HEK293T (cell line): ENCODE data around the gene TLE1.

Source experiments
- CTCF ChIA-PET: fragments of 350-600 bp; formaldehyde crosslinking; extraction: SDS; loops from one replicate; lab custom pipeline; 2021; ENCODE audit warnings: antibody characterized with exemption, inconsistent platforms; lab: Yijun Ruan, JAX
- POLR2A ChIA-PET: fragments of 350-600 bp; formaldehyde crosslinking; extraction: SDS; loops from one replicate; lab custom pipeline; 2020; ENCODE audit warnings: antibody characterized with exemption, inconsistent platforms; lab: Yijun Ruan, JAX
- DNase-seq: peaks from one replicate; pipeline ENCODE4 v3.0.0; 2012; ENCODE audit warnings: mixed read lengths; ENCODE audit errors: extremely low spot score
- ARNT ChIP-seq: fragments of 450-650 bp; IDR thresholded peaks from 2 replicates; pipeline ENCODE4 v1.6.1; 2017; ENCODE audit warnings: mild to moderate bottlenecking
- BHLHE40 ChIP-seq: fragments of 450-650 bp; IDR thresholded peaks from 2 replicates; pipeline ENCODE4 v1.6.1; 2016; ENCODE audit warnings: mild to moderate bottlenecking, moderate library complexity, borderline replicate concordance
- CTBP1 ChIP-seq: fragments of 450-650 bp; IDR thresholded peaks from 2 replicates; pipeline ENCODE4 v1.6.1; 2016; ENCODE audit warnings: borderline replicate concordance
- ELF4 ChIP-seq: fragments of 450-650 bp; IDR thresholded peaks from 2 replicates; pipeline ENCODE4 v1.6.1; 2017; ENCODE audit warnings: antibody characterized with exemption
- FOXA1 ChIP-seq: fragments of 450-650 bp; IDR thresholded peaks from 2 replicates; pipeline ENCODE4 v1.6.1; 2016; ENCODE audit warnings: mild to moderate bottlenecking
- FOXK2 ChIP-seq: fragments of 450-650 bp; IDR thresholded peaks from 2 replicates; pipeline ENCODE4 v1.6.1; 2016; ENCODE audit warnings: mild to moderate bottlenecking
- FOXM1 ChIP-seq: fragments of 450-650 bp; IDR thresholded peaks from 2 replicates; pipeline ENCODE4 v1.6.1; 2017; ENCODE audit warnings: mild to moderate bottlenecking, borderline replicate concordance
- HDGF ChIP-seq: fragments of 450-650 bp; IDR thresholded peaks from 2 replicates; pipeline ENCODE4 v1.6.1; 2017; ENCODE audit warnings: antibody characterized with exemption, borderline replicate concordance
- L3MBTL2 ChIP-seq: fragments of 450-650 bp; conservative IDR thresholded peaks from 2 replicates; pipeline ENCODE4 v1.6.1; 2016; ENCODE audit warnings: mild to moderate bottlenecking
- LEF1 ChIP-seq: fragments of 450-650 bp; IDR thresholded peaks from 2 replicates; pipeline ENCODE4 v1.6.1; 2017; ENCODE audit warnings: mild to moderate bottlenecking, borderline replicate concordance
- NFRKB ChIP-seq: fragments of 450-650 bp; IDR thresholded peaks from 2 replicates; pipeline ENCODE4 v1.6.1; 2016; ENCODE audit warnings: mild to moderate bottlenecking, moderate library complexity
- PKNOX1 ChIP-seq: fragments of 450-650 bp; IDR thresholded peaks from 2 replicates; pipeline ENCODE4 v1.6.1; 2016
- SP1 ChIP-seq: fragments of 450-650 bp; IDR thresholded peaks from 2 replicates; pipeline ENCODE4 v1.6.1; 2017
- SUZ12 ChIP-seq: fragments of 450-650 bp; IDR thresholded peaks from 2 replicates; pipeline ENCODE4 v1.6.1; 2016; ENCODE audit warnings: mild to moderate bottlenecking
- TARDBP ChIP-seq: fragments of 450-650 bp; IDR thresholded peaks from 2 replicates; pipeline ENCODE4 v1.6.1; 2016
- ZNF384 ChIP-seq: fragments of 450-650 bp; IDR thresholded peaks from 2 replicates; pipeline ENCODE4 v1.6.1; 2016

Gene TLE1

GRCh38 chr9:81656871-81657337 lies 32.4 kb downstream of the TLE1 start:
- POLR2A ChIA-PET: no interaction called here
- no peak for DNase-seq
- TF ChIP-seq SP1: no peak
- CTCF ChIA-PET: no interaction called here

- DNase-seq: no peak
- CTCF ChIA-PET: no interaction called here
- no peak for TF ChIP-seq CTBP1
- no peak for TF ChIP-seq HDGF
- no peak for TF ChIP-seq BHLHE40
- no peak for TF ChIP-seq SUZ12
- no peak for TF ChIP-seq L3MBTL2
- no peak for TF ChIP-seq NFRKB
- TF ChIP-seq ELF4: no peak
- no peak for TF ChIP-seq FOXK2
- no peak for TF ChIP-seq FOXM1
- TF ChIP-seq ZNF384: no peak
- TF ChIP-seq SP1: no peak
- TF ChIP-seq ARNT: no peak
- POLR2A ChIA-PET: no interaction called here
Observed at GRCh38 chr9:81656004-81656403, 33.3 kb downstream of the TLE1 start.

GRCh38 chr9:81653240-81653639 lies 36.1 kb downstream of the TLE1 start:
- TF ChIP-seq FOXA1: no peak
- no peak for TF ChIP-seq NFRKB
- TF ChIP-seq FOXM1: no peak
- no peak for TF ChIP-seq PKNOX1
- TF ChIP-seq HDGF: no peak
- TF ChIP-seq ZNF384: no peak
- no peak for TF ChIP-seq SUZ12
- no peak for TF ChIP-seq LEF1
- no peak for TF ChIP-seq ARNT
- TF ChIP-seq L3MBTL2: no peak
- no peak for TF ChIP-seq FOXK2
- TF ChIP-seq TARDBP: no peak
- TF ChIP-seq ELF4: no peak
- TF ChIP-seq SP1: no peak
- no peak for TF ChIP-seq BHLHE40
- no peak for TF ChIP-seq CTBP1
- ChIA-PET POLR2A (no interaction called here), CTCF (no interaction called here)
- no peak for DNase-seq

GRCh38 chr9:81652058-81652687 lies 37.2 kb downstream of the TLE1 start:
- POLR2A ChIA-PET: no interaction called here
- CTCF ChIA-PET: no interaction called here
- TF ChIP-seq ARNT (no peak), ELF4 (no peak), ZNF384 (no peak), FOXA1 (no peak), TARDBP (no peak), L3MBTL2 (no peak), SUZ12 (no peak), HDGF (no peak), BHLHE40 (no peak), PKNOX1 (no peak), SP1 (no peak), FOXM1 (no peak), CTBP1 (no peak), LEF1 (no peak), FOXK2 (no peak), NFRKB (no peak)
- DNase-seq: no peak

GRCh38 chr9:81650586-81651515 lies 38.5 kb downstream of the TLE1 start:
- no peak for DNase-seq
- POLR2A ChIA-PET: no interaction called here
- no peak for TF ChIP-seq NFRKB
- TF ChIP-seq ZNF384: no peak
- no peak for TF ChIP-seq FOXM1
- TF ChIP-seq LEF1: no peak
- no peak for TF ChIP-seq FOXA1
- no peak for TF ChIP-seq TARDBP
- no peak for TF ChIP-seq HDGF
- TF ChIP-seq ARNT: no peak
- TF ChIP-seq L3MBTL2: no peak
- no peak for TF ChIP-seq SP1
- no peak for TF ChIP-seq FOXK2
- TF ChIP-seq PKNOX1: no peak
- no peak for TF ChIP-seq CTBP1
- CTCF ChIA-PET: no interaction called here
